EL (cell line): Measurements from ENCODE around the gene HRNR.

Source experiments
- DNase-seq: peaks from one replicate; pipeline ENCODE4 v3.0.0-alpha.2; 2016

The HRNR gene

GRCh38 chr1:152188673-152189591, 35.1 kb downstream of the HRNR start:
- DNase-seq: peak; percentile 62

- no peak for DNase-seq
Measured at GRCh38 chr1:152186556-152187285, 37.3 kb downstream of the HRNR start.

- peak; percentile 74 for DNase-seq
Measured at GRCh38 chr1:152185544-152186391, 38.2 kb downstream of the HRNR start.

- DNase-seq: peak; percentile 83
Measured at GRCh38 chr1:152182944-152183361, 41.0 kb downstream of the HRNR start.

- peak; percentile 53 for DNase-seq
Measured at GRCh38 chr1:152182431-152182830, 41.6 kb downstream of the HRNR start.

- peak; percentile 68 for DNase-seq
Measured at GRCh38 chr1:152179566-152179965, 44.4 kb downstream of the HRNR start.

- no peak for DNase-seq
Measured at GRCh38 chr1:152170287-152170905, 53.6 kb downstream of the HRNR start.

- no peak for DNase-seq
Measured at GRCh38 chr1:152169366-152170025, 54.5 kb downstream of the HRNR start.

- DNase-seq: no peak
Measured at GRCh38 chr1:152168535-152168868, 55.5 kb downstream of the HRNR start.

GRCh38 chr1:152167835-152168534, 56.0 kb downstream of the HRNR start:
- peak; percentile 95 for DNase-seq

GRCh38 chr1:152166966-152167365, 57.0 kb downstream of the HRNR start:
- no peak for DNase-seq

GRCh38 chr1:152165286-152166077, 58.5 kb downstream of the HRNR start:
- DNase-seq: no peak

GRCh38 chr1:152164517-152165136, 59.4 kb downstream of the HRNR start:
- no peak for DNase-seq

GRCh38 chr1:152162792-152163463, 61.1 kb downstream of the HRNR start:
- peak; percentile 93 for DNase-seq
